GM23338 (cell line): Measurements from ENCODE around the gene CPNE8. TPM values are rescaled to one million over a fixed set of nuclear protein-coding genes. Genes with fewer than 3 reads are reported as not detected.

Source experiments
- ATAC-seq: fragments of 200-7000 bp; cut with Tn5 transposase; 3 replicates; pipeline ENCODE4 v1.9.1; 2020
- DNase-seq: peaks from one replicate; pipeline ENCODE4 v3.0.0-alpha.2; 2015; ENCODE audit warnings: low spot score
- H2AFZ ChIP-seq: fragments of 200-600 bp; sonication (generic); 2 replicates; pipeline ENCODE4 v1.8.0; 2016; ENCODE audit warnings: antibody characterized with exemption, mild to moderate bottlenecking, moderate library complexity
- H3F3A ChIP-seq: fragments of 200-600 bp; sonication (generic); replicated peaks from 2 replicates; pipeline ENCODE4 v1.8.0; 2017; ENCODE audit warnings: antibody characterized with exemption, mixed run types, low read depth
- H3K27ac ChIP-seq: fragments of 200-600 bp; sonication (generic); 2 replicates; pipeline ENCODE4 v1.6.1; 2016; ENCODE audit warnings: low read depth
- H3K27me3 ChIP-seq: fragments of 200-600 bp; sonication (generic); 2 replicates; pipeline ENCODE4 v1.8.0; 2016; ENCODE audit warnings: mild to moderate bottlenecking, mixed run types, moderate library complexity; ENCODE audit not compliant: insufficient read depth
- H3K36me3 ChIP-seq: fragments of 200-600 bp; sonication (generic); 2 replicates; pipeline ENCODE4 v1.8.0; 2016; ENCODE audit warnings: mild to moderate bottlenecking; ENCODE audit not compliant: insufficient read depth
- H3K4me1 ChIP-seq: fragments of 200-600 bp; sonication (generic); 2 replicates; pipeline ENCODE4 v1.8.0; 2016; ENCODE audit warnings: mild to moderate bottlenecking, moderate library complexity; ENCODE audit not compliant: insufficient read depth
- H3K4me2 ChIP-seq: fragments of 200-600 bp; sonication (generic); 2 replicates; pipeline ENCODE4 v1.7.1; 2017; ENCODE audit warnings: mixed run types
- H3K4me3 ChIP-seq: fragments of 200-600 bp; sonication (generic); 2 replicates; pipeline ENCODE4 v1.6.1; 2016; ENCODE audit warnings: mixed run types
- H3K79me2 ChIP-seq: fragments of 200-600 bp; sonication (generic); replicated peaks from 2 replicates; pipeline ENCODE4 v1.8.0; 2017; ENCODE audit warnings: mild to moderate bottlenecking; ENCODE audit not compliant: insufficient read depth
- H3K9me2 ChIP-seq: fragments of 200-600 bp; sonication (generic); 2 replicates; pipeline ENCODE4 v1.8.0; 2017; ENCODE audit not compliant: insufficient read depth
- H4K20me1 ChIP-seq: fragments of 200-600 bp; sonication (generic); replicated peaks from 2 replicates; pipeline ENCODE4 v1.8.0; 2017; ENCODE audit warnings: mild to moderate bottlenecking; ENCODE audit not compliant: insufficient read depth
- H3K27ac Mint-ChIP-seq: 2 replicates; pipeline ENCODE4 v1.8.0; 2020; ENCODE audit warnings: inconsistent platforms, mild to moderate bottlenecking, moderate library complexity, mixed read lengths
- H3K27me3 Mint-ChIP-seq: 3 replicates; pipeline ENCODE4 v1.8.0; 2022; ENCODE audit warnings: low read depth, mild to moderate bottlenecking, moderate library complexity, mixed read lengths, inconsistent platforms; ENCODE audit not compliant: insufficient read depth, poor library complexity
- H3K36me3 Mint-ChIP-seq: 3 replicates; pipeline ENCODE4 v1.8.0; 2021; ENCODE audit warnings: low read depth, mild to moderate bottlenecking, inconsistent platforms, moderate library complexity, mixed read lengths
- H3K4me1 Mint-ChIP-seq: 3 replicates; pipeline ENCODE4 v1.8.0; 2020; ENCODE audit warnings: mild to moderate bottlenecking, inconsistent platforms, mixed read lengths
- H3K4me3 Mint-ChIP-seq: 3 replicates; pipeline ENCODE4 v1.8.0; 2021; ENCODE audit warnings: moderate library complexity, mild to moderate bottlenecking, inconsistent platforms, mixed read lengths
- H3K9me3 Mint-ChIP-seq: 3 replicates; pipeline ENCODE4 v1.8.0; 2020; ENCODE audit warnings: moderate library complexity, mild to moderate bottlenecking, inconsistent platforms, mixed read lengths
- CREB1 ChIP-seq: fragments of 250-450 bp; sonication (Bioruptor Pico); IDR thresholded peaks from 2 replicates; pipeline ENCODE4 v1.5.0; 2020; ENCODE audit warnings: low read depth, mild to moderate bottlenecking, moderate library complexity
- ETS1 ChIP-seq: IDR thresholded peaks from 2 replicates; pipeline ENCODE4 v1.6.1; 2016; ENCODE audit warnings: antibody characterized with exemption
- EZH2 ChIP-seq: fragments of 200-600 bp; sonication (generic); IDR thresholded peaks from one replicate; pipeline ENCODE4 v1.8.0; 2017; ENCODE audit warnings: antibody characterized with exemption, mild to moderate bottlenecking, low read depth; ENCODE audit not compliant: unreplicated experiment
- EZH2phosphoT487 ChIP-seq: fragments of 200-600 bp; sonication (generic); IDR thresholded peaks from one replicate; pipeline ENCODE4 v1.8.1; 2018; ENCODE audit warnings: antibody characterized with exemption; ENCODE audit not compliant: unreplicated experiment
- JUNB ChIP-seq: IDR thresholded peaks from one replicate; pipeline ENCODE4 v1.6.1; 2016; ENCODE audit warnings: antibody characterized with exemption; ENCODE audit not compliant: unreplicated experiment
- NANOG ChIP-seq: IDR thresholded peaks from 2 replicates; pipeline ENCODE4 v1.6.1; 2016; ENCODE audit warnings: antibody characterized with exemption, borderline replicate concordance
- POLR2AphosphoS5 ChIP-seq: IDR thresholded peaks from 2 replicates; pipeline ENCODE4 v1.6.1; 2016; ENCODE audit warnings: antibody characterized with exemption, low read depth
- STAT1 ChIP-seq: IDR thresholded peaks from one replicate; pipeline ENCODE4 v1.6.1; 2016; ENCODE audit warnings: antibody characterized with exemption; ENCODE audit not compliant: unreplicated experiment
- ZNF114 ChIP-seq: fragments of 250-450 bp; sonication (Bioruptor Pico); IDR thresholded peaks from 2 replicates; pipeline ENCODE4 v1.5.0; 2020; ENCODE audit warnings: mild to moderate bottlenecking, moderate library complexity
- ZNF331 ChIP-seq: fragments of 250-450 bp; sonication (Bioruptor Pico); IDR thresholded peaks from 2 replicates; pipeline ENCODE4 v1.5.0; 2020; ENCODE audit warnings: low read depth, mild to moderate bottlenecking, moderate library complexity
- polyA plus RNA-seq: library from polyadenylated mRNA; unstranded; fragments of >200 nt; fragmentation: Nextera tagmentation; extraction: Ambion mirVana; gene quantifications from 2 replicates; pipeline ENCODE4 v1.2.1, GENCODE V29; 2016
- total RNA-seq: library from RNA; depleted of rRNA; stranded (reverse); fragments of >200 nt; shearing (Covaris generic); gene quantifications from 2 replicates; pipeline ENCODE4 v1.2.3, GENCODE V29; 2014
- TF ChIP-seq, protein P1 (sequence below): fragments of 250-450 bp; sonication (Bioruptor Pico); IDR thresholded peaks from 2 replicates; pipeline ENCODE4 v1.5.0; 2020; ENCODE audit warnings: mild to moderate bottlenecking, moderate library complexity
- TF ChIP-seq, protein P2 (sequence below): IDR thresholded peaks from one replicate; pipeline ENCODE4 v1.6.1; 2018; ENCODE audit warnings: antibody characterized with exemption; ENCODE audit not compliant: unreplicated experiment
- TF ChIP-seq, protein P3 (sequence below), 2 experiments: fragments of 200-600 bp in 1 of 2; sonication (generic) in 1 of 2; conservative IDR thresholded peaks; 2 replicates each; pipeline versions ENCODE4 v1.5.1 to v1.6.1; 2016 to 2017; ENCODE audit warnings: antibody characterized with exemption in 2 of 2, low read depth in 2 of 2, mild to moderate bottlenecking in 2 of 2, moderate library complexity in 1 of 2

CPNE8 gene
- total and polyA plus RNA-seq, 2 experiments from 2014 or later = 8.7 to 10.1 TPM

GRCh38 chr12:38689704-38690103 is 215.7 kb downstream of the CPNE8 start:
- Histone ChIP-seq H2AFZ (no peak overlapping the region), H4K20me1 (no peaks in the 10 kb centered on the region), H3K4me3 (no peak overlapping the region), H3F3A (no peaks in the 10 kb centered on the region), H3K4me1 (peaks cover 2% of the 10 kb centered on the region; the same call in 1 of the 2 replicates), H3K4me2 (no peak overlapping the region), H3K27me3 (no peaks in the 10 kb centered on the region), H3K27ac (no peak overlapping the region), H3K36me3 (no peaks in the 10 kb centered on the region), H3K79me2 (no peaks in the 10 kb centered on the region), H3K9me2 (no peaks in the 10 kb centered on the region)
- Mint-ChIP-seq H3K36me3 (no peaks in the 10 kb centered on the region), H3K9me3 (no peaks in the 10 kb centered on the region), H3K27me3 (no peaks in the 10 kb centered on the region), H3K4me3 (no peak overlapping the region), H3K27ac (no peak overlapping the region), H3K4me1 (peaks cover 3% of the 10 kb centered on the region; the same call in 2 of the 3 replicates)
- DNase-seq (no peak), ATAC-seq (no peak)
- TF ChIP-seq STAT1 (no peak), JUNB (no peak), ZNF331 (CRISPR knock-in tag) (no peak), ZNF114 (no peak), EZH2phosphoT487 (no peak), EZH2 (no peak), ETS1 (no peak), NANOG (no peak), POLR2AphosphoS5 (no peak), CREB1 (CRISPR knock-in tag) (no peak)
- TF ChIP-seq, protein P1, sequence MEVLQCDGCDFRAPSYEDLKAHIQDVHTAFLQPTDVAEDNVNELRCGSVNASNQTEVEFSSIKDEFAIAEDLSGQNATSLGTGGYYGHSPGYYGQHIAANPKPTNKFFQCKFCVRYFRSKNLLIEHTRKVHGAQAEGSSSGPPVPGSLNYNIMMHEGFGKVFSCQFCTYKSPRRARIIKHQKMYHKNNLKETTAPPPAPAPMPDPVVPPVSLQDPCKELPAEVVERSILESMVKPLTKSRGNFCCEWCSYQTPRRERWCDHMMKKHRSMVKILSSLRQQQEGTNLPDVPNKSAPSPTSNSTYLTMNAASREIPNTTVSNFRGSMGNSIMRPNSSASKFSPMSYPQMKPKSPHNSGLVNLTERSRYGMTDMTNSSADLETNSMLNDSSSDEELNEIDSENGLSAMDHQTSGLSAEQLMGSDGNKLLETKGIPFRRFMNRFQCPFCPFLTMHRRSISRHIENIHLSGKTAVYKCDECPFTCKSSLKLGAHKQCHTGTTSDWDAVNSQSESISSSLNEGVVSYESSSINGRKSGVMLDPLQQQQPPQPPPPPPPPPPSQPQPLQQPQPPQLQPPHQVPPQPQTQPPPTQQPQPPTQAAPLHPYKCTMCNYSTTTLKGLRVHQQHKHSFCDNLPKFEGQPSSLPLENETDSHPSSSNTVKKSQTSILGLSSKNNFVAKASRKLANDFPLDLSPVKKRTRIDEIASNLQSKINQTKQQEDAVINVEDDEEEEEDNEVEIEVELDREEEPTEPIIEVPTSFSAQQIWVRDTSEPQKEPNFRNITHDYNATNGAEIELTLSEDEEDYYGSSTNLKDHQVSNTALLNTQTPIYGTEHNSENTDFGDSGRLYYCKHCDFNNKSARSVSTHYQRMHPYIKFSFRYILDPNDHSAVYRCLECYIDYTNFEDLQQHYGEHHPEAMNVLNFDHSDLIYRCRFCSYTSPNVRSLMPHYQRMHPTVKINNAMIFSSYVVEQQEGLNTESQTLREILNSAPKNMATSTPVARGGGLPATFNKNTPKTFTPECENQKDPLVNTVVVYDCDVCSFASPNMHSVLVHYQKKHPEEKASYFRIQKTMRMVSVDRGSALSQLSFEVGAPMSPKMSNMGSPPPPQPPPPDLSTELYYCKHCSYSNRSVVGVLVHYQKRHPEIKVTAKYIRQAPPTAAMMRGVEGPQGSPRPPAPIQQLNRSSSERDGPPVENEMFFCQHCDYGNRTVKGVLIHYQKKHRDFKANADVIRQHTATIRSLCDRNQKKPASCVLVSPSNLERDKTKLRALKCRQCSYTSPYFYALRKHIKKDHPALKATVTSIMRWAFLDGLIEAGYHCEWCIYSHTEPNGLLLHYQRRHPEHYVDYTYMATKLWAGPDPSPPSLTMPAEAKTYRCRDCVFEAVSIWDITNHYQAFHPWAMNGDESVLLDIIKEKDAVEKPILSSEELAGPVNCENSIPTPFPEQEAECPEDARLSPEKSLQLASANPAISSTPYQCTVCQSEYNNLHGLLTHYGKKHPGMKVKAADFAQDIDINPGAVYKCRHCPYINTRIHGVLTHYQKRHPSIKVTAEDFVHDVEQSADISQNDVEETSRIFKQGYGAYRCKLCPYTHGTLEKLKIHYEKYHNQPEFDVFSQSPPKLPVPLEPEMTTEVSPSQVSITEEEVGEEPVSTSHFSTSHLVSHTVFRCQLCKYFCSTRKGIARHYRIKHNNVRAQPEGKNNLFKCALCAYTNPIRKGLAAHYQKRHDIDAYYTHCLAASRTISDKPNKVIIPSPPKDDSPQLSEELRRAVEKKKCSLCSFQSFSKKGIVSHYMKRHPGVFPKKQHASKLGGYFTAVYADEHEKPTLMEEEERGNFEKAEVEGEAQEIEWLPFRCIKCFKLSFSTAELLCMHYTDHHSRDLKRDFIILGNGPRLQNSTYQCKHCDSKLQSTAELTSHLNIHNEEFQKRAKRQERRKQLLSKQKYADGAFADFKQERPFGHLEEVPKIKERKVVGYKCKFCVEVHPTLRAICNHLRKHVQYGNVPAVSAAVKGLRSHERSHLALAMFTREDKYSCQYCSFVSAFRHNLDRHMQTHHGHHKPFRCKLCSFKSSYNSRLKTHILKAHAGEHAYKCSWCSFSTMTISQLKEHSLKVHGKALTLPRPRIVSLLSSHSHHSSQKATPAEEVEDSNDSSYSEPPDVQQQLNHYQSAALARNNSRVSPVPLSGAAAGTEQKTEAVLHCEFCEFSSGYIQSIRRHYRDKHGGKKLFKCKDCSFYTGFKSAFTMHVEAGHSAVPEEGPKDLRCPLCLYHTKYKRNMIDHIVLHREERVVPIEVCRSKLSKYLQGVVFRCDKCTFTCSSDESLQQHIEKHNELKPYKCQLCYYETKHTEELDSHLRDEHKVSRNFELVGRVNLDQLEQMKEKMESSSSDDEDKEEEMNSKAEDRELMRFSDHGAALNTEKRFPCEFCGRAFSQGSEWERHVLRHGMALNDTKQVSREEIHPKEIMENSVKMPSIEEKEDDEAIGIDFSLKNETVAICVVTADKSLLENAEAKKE (CRISPR knock-in tag) = no peak
- TF ChIP-seq, protein P2, sequence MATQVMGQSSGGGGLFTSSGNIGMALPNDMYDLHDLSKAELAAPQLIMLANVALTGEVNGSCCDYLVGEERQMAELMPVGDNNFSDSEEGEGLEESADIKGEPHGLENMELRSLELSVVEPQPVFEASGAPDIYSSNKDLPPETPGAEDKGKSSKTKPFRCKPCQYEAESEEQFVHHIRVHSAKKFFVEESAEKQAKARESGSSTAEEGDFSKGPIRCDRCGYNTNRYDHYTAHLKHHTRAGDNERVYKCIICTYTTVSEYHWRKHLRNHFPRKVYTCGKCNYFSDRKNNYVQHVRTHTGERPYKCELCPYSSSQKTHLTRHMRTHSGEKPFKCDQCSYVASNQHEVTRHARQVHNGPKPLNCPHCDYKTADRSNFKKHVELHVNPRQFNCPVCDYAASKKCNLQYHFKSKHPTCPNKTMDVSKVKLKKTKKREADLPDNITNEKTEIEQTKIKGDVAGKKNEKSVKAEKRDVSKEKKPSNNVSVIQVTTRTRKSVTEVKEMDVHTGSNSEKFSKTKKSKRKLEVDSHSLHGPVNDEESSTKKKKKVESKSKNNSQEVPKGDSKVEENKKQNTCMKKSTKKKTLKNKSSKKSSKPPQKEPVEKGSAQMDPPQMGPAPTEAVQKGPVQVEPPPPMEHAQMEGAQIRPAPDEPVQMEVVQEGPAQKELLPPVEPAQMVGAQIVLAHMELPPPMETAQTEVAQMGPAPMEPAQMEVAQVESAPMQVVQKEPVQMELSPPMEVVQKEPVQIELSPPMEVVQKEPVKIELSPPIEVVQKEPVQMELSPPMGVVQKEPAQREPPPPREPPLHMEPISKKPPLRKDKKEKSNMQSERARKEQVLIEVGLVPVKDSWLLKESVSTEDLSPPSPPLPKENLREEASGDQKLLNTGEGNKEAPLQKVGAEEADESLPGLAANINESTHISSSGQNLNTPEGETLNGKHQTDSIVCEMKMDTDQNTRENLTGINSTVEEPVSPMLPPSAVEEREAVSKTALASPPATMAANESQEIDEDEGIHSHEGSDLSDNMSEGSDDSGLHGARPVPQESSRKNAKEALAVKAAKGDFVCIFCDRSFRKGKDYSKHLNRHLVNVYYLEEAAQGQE = no peak
- TF ChIP-seq, protein P3, sequence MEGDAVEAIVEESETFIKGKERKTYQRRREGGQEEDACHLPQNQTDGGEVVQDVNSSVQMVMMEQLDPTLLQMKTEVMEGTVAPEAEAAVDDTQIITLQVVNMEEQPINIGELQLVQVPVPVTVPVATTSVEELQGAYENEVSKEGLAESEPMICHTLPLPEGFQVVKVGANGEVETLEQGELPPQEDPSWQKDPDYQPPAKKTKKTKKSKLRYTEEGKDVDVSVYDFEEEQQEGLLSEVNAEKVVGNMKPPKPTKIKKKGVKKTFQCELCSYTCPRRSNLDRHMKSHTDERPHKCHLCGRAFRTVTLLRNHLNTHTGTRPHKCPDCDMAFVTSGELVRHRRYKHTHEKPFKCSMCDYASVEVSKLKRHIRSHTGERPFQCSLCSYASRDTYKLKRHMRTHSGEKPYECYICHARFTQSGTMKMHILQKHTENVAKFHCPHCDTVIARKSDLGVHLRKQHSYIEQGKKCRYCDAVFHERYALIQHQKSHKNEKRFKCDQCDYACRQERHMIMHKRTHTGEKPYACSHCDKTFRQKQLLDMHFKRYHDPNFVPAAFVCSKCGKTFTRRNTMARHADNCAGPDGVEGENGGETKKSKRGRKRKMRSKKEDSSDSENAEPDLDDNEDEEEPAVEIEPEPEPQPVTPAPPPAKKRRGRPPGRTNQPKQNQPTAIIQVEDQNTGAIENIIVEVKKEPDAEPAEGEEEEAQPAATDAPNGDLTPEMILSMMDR (conservative IDR thresholded peaks at IDR 0.05; ENCODE audit: low read depth in 2 of 2) = no peak
